ENCODE results near the gene NEO1.

DNA sequence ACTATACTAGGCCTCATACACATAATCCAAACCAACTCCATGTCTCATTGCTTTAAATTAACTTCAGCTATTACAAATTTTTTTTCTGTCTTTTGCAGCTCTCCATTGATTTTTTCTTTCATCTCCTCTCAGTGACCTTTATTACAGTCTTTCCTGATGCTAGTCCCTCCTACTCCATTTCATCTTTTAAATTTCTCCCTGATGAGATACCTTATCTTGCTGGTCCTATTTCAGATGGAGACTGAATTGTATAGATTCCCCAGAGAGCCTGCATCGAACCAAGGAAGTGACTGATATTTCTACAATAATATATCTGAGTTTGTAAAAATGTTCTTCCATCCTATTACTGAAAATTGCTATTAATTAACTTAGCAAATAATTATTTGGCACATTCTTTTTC is 45.7 kb upstream of the NEO1 start:
- TF ChIP-seq POLR2A (IDR thresholded peaks at IDR 0.05; ENCODE audit: low read depth, low read length) (no peak), TAF1 (IDR thresholded peaks at IDR 0.05; ENCODE audit: borderline replicate concordance, low read depth, low read length) (no peak), POLR2AphosphoS5 (IDR thresholded peaks at IDR 0.05; ENCODE audit: low read depth, low read length) (no peak)

Data from GM12892 (cell line).